GM19463 (cell line): ENCODE data around the gene CACNA2D4.
"Not testable (repeated sequence)": the region's sequence is repeated elsewhere in the genome, so short reads cannot be mapped to it uniquely, and the experiment has no call there.

ENCODE experiments used
- ATAC-seq: cut with Tn5 transposase; IDR thresholded peaks from one replicate; pipeline ENCODE4 v1.9.1; 2021; ENCODE audit warnings: mild to moderate bottlenecking, moderate library complexity; ENCODE audit not compliant: unreplicated experiment

CACNA2D4 gene

GRCh38 chr12:1820191-1820895 is 98.1 kb downstream of the CACNA2D4 start, which contains the start of gene LRTM2:
TSS of gene LRTM2 (plus strand) at chr12:1820565. CDS start at chr12:1828149, 7,584 bp downstream.
- no peak for ATAC-seq

- no peak for ATAC-seq
Observed at GRCh38 chr12:1819571-1819970, 98.9 kb downstream of the CACNA2D4 start.

GRCh38 chr12:1819050-1819449 is 99.4 kb downstream of the CACNA2D4 start:
- ATAC-seq, result no peak

- not testable (repeated sequence) for ATAC-seq
Observed at GRCh38 chr12:1817928-1818327, 100.5 kb downstream of the CACNA2D4 start.

GRCh38 chr12:1816730-1817348 is 101.6 kb downstream of the CACNA2D4 start:
- ATAC-seq, result no peak

- ATAC-seq, result no peak
Observed at GRCh38 chr12:1815814-1816729, 102.4 kb downstream of the CACNA2D4 start.

GRCh38 chr12:1815108-1815507 is 103.3 kb downstream of the CACNA2D4 start:
- ATAC-seq, result no peak

GRCh38 chr12:1814266-1814665 is 104.2 kb downstream of the CACNA2D4 start:
- no peak for ATAC-seq

GRCh38 chr12:1812650-1813302 is 105.7 kb downstream of the CACNA2D4 start:
- ATAC-seq, result no peak

- no peak for ATAC-seq
Observed at GRCh38 chr12:1811948-1812291, 106.5 kb downstream of the CACNA2D4 start.

GRCh38 chr12:1811281-1811947 is 107.0 kb downstream of the CACNA2D4 start:
- no peak for ATAC-seq

GRCh38 chr12:1810931-1811280 is 107.5 kb downstream of the CACNA2D4 start:
- no peak for ATAC-seq

GRCh38 chr12:1810201-1810930 is 108.1 kb downstream of the CACNA2D4 start:
- ATAC-seq, result no peak

- no peak for ATAC-seq
Observed at GRCh38 chr12:1809591-1810190, 108.8 kb downstream of the CACNA2D4 start.

GRCh38 chr12:1808798-1809480 is 109.5 kb downstream of the CACNA2D4 start:
- ATAC-seq, result no peak

GRCh38 chr12:1808036-1808797 is 110.2 kb downstream of the CACNA2D4 start:
- no peak for ATAC-seq

- ATAC-seq, result no peak
Observed at GRCh38 chr12:1807087-1807860, 111.2 kb downstream of the CACNA2D4 start.
